ENCODE data around the gene ABCC1.
A peak's percentile ranks its signal among the peaks of the same experiment; 100 is the strongest.
"Not testable (repeated sequence)": the region's sequence is repeated elsewhere in the genome, so short reads cannot be mapped to it uniquely, and the experiment has no call there.

ABCC1 gene

GRCh38 chr16:15949210-15950160 lies at the start of gene ABCC1:
TSS of gene ABCC1 (plus strand) at chr16:15949616. CDS start at chr16:15949752, 136 bp downstream.
- DNase-seq = peak; percentile 79

DNA sequence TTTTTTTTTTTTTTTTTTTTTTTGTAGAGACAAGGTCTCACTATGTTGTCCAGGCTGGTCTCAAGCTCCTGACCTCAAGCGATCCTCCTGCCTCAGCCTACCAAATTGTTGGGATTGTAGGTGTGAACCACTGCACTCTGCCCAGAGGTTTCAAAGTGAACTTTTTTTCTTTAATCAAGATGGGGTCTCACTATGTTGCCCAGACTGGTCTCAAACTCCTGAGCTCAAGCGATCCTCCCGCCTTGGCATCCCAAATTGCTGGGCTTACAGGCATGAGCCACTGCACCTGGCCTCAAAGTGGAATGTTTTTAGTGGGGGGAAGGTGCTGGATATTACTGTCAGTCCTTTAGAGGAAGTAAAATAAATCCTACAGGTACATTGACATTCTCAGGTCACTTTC lies 49.1 kb upstream of the ABCC1 start:
- DNase-seq = no peak

- no peak for DNase-seq
Measured at GRCh38 chr16:15900901-15901500, 48.4 kb upstream of the ABCC1 start.

GRCh38 chr16:15903960-15904359 lies 45.5 kb upstream of the ABCC1 start:
- no peak for DNase-seq

DNA sequence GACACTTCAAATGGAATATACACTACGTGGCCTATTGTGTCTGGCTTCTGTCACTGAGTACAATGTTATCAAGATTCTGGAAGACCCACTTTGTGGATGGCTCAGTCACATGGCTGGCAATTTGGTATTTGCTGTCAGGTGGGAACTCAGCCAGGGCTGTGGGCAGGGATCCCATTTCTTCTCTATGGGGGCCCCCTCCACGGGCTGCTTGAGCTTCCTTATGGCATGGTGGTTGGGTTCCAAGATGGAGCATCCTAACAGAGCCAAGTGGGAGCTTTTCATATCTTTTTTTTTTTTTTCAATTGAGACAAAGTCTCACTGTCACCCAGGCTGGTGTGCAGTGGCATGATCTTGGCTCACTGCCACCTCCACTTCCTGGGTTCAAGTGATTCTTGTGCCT lies 43.0 kb upstream of the ABCC1 start:
- no peak for DNase-seq

- DNase-seq = peak; percentile 40
Measured at GRCh38 chr16:15907863-15908478, 41.4 kb upstream of the ABCC1 start.

DNA sequence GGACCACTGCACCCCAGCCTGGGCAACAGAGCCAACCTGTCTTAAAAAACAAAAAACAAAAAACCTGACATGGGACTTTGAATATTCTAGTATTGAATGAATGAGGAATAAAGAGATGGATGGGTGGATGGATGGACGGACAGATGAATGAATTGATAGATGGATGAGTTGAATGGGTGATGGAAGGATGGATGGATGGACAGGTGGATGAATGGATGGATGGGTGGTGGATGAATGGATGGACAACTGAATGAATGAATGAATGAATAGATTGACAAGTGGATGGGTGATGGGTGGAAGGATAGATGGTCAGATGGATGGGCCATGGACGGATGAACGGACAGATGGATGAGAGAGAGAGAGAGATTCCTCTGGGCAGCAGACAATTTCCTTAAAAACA lies 38.2 kb upstream of the ABCC1 start:
- no peak for DNase-seq

- peak; percentile 28 for DNase-seq
Measured at GRCh38 chr16:15913046-15913698, 36.2 kb upstream of the ABCC1 start.

GRCh38 chr16:15915555-15916081 lies 33.8 kb upstream of the ABCC1 start:
- no peak for DNase-seq

- no peak for DNase-seq
Measured at GRCh38 chr16:15916323-15916722, 33.1 kb upstream of the ABCC1 start.

DNA sequence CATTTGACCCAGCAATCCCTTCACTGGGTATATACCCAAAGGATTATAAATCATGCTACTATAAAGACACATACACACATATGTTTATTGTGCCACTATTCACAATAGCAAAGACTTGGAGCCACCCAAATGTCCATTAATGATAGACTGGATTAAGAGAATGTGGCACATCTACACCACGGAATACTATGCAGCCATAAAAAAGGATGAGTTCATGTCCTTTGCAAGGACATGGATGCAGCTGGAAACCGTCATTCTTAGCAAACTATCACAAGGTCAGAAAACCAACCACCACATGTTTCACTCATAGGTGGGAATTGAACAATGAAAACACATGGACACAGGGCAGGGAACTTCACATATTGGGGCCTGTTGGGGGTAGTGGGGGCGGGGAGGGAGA lies 31.1 kb upstream of the ABCC1 start:
- not testable (repeated sequence) for DNase-seq

DNA sequence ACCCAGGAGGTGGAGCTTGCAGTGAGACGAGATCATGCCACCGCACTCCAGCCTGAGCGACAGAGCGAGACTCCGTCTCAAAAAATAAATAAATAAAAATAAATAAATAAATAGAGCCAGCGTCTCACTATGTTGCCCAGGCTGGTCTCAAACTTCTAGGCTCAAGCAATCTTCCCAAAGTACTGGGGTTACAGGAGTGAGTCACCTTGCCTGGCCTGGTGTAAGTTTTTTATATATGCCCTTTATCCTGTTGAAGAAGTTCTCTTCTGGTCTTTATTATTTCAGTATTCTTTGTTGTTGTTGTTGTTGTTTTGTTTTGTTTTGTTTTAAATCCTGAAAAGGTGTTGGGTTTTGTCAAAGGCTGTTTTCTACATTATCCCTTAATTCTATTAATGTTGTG lies 30.1 kb upstream of the ABCC1 start:
- DNase-seq = no peak

GRCh38 chr16:15924996-15925395 lies 24.4 kb upstream of the ABCC1 start:
- DNase-seq = no peak

DNA sequence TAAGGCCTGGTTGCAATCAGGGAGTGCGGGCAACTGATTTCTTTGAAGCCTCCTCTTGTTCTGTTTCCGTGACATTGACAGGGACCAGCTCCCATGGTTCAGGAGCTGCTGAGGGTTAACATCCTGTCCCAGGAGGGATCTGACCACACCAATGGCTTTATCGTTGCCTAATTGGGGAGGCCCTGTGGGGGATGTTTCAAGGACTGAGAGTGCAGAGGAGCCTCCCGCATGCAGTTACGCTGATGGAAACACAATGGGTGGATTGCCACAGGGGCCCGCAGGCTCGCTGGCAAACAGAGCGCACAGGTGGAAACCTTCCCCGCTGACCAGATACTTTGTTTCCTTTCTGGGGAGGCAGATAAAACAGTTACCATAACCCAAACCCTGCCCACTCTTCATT lies 23.8 kb upstream of the ABCC1 start:
- DNase-seq = peak; percentile 24

DNA sequence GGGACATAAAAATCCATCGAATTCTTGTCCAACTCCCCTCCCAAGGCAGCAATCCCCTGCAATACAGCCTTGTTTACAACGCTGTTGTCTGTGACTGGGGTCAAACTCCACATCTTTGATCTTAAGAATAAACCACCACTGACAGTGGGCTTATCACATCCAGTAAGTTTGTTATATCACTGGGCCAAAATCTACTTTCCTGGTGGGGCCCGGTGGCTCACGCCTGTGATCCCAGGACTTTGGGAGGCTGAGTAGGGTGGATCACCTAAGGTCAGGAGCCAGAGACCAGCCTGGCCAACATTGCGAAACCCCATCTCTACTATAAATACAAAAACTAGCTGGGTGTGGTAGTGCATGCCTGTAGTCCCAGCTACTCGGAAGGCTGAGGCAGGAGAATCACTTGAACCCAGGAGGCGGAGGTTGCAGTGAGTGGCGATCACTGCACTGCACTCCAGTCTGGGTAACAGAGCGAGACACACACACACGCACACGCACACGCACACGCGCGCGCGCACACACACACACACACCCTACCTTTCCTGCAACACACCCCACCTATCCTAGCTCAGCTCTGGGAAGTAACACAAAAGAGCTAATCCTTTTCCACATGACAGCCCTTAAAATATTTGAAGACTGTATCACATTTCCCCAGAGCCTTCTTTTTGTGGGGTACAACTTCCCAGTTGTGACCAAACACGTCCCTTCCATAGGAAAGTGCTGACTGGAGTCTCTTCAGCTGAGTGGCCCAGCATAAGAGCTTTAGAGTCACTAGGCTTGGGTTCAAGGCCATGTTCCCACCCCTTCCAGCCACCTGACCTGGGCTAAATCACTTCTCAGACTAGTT lies 20.9 kb upstream of the ABCC1 start:
- no peak for DNase-seq

- DNase-seq = no peak
Measured at GRCh38 chr16:15932939-15933338, 16.5 kb upstream of the ABCC1 start.

GRCh38 chr16:15933781-15934180 lies 15.6 kb upstream of the ABCC1 start:
- no peak for DNase-seq

DNA sequence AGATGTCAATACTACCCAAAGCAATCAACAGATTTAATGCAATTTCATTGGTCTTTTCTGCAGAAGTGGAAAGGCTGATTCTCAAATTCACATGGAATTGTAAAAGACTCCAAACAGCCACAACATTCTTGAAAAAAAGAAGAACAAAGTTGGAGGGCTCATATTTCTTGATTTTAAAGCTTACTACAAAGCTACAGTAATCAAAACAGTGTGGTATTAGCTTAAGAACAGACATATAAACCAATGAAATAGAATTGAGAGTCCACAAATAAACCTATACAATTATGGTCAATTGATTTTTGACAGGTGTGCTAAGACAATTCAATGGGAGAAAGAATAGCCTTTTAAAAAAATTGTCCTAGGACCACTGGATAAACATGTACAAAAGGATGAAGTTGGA lies 14.4 kb upstream of the ABCC1 start:
- DNase-seq = no peak

DNA sequence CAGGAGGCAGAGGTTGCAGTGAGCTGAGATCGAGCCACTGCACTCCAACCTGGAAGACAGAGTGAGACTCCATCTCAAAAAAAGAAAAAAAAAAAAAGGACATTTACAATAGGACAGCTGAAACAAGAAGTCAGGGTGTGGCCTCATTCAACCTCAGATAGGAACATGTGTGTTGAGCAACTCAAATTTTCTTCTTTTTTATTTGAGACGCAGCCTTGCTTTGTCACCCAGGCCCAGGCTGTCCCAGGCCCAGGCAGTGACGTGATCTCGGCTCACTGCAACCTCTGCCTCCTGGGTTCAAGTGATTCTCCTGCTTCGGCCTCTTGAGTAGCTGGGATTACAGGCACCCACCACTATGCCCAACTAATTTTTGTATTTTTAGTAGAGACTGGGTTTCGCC lies 12.6 kb upstream of the ABCC1 start:
- not testable (repeated sequence) for DNase-seq

DNA sequence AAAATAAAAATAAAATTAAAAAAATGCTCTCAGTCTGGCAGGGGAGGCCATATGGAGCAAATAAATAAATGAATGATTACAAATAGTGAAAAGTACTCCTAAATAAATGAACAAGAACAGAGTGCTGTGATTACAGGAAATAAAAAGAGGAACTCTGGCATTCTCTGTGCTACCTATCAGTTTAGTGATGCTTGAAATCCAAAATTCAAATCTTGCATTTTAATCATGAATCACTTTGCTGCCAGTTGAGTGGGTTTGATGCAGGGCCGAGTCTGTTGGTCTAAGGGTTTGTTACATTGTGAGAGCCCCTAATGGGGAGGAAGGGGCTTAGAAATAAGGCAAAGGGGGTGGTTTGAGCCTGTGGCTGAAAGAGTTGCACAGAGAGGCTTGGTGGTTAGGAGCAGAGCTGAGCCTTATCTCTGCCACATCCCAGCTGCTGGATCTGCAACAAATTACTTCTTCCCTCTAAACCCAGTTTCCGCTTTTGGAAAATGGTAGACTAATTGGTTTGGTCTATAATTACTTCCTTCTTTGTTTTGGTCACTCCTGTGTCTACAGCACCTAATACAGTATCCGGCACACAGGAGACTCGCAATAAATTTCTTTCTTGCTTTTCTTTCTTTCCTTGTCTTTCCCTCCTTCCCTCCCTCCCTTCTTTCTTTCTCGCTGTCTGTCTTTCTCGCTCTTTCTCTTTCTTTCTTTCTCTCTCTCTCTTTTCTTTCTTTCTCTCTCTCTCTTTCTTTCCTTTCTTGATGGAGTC lies 6.3 kb upstream of the ABCC1 start:
- peak; percentile 82 for DNase-seq

Data from NCI-H69 (cell line).